ENCODE data around the gene ALS2.
"Not testable (repeated sequence)": the region's sequence is repeated elsewhere in the genome, so short reads cannot be mapped to it uniquely, and the experiment has no call there.

The ALS2 gene

DNA sequence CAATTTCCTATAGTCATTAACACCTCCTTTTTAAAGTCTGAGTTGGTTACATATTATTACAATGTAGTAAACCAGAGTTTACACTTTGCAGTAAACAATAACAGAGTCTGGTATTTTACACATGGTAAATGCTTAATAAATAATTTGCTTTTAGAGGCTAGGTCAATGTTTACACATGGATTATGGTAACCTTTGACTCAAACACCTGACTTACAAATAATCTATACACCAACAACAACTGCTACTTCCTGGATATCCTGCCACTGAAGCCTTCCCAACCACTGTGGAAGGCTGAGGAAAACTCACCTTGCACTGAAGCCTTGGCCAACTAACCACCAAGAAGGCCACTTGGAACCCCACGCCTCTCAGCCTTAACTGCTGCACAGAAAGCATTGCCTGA, 5.4 kb downstream of the ALS2 start:
- no peak for DNase-seq (ENCODE audit: low spot score)
- H3K27ac ChIP-seq, result no peak overlapping the region
- POLR2A ChIA-PET (ENCODE audit: low non-redundant PET), result no interaction called here
- TF ChIP-seq, protein P1, sequence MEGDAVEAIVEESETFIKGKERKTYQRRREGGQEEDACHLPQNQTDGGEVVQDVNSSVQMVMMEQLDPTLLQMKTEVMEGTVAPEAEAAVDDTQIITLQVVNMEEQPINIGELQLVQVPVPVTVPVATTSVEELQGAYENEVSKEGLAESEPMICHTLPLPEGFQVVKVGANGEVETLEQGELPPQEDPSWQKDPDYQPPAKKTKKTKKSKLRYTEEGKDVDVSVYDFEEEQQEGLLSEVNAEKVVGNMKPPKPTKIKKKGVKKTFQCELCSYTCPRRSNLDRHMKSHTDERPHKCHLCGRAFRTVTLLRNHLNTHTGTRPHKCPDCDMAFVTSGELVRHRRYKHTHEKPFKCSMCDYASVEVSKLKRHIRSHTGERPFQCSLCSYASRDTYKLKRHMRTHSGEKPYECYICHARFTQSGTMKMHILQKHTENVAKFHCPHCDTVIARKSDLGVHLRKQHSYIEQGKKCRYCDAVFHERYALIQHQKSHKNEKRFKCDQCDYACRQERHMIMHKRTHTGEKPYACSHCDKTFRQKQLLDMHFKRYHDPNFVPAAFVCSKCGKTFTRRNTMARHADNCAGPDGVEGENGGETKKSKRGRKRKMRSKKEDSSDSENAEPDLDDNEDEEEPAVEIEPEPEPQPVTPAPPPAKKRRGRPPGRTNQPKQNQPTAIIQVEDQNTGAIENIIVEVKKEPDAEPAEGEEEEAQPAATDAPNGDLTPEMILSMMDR (conservative IDR thresholded peaks at IDR 0.05; ENCODE audit: low read depth), result no peak
- CTCF ChIA-PET, result no interaction called here

- no peak for DNase-seq (ENCODE audit: low spot score)
- ChIA-PET POLR2A (ENCODE audit: low non-redundant PET) (no interaction called here), CTCF (no interaction called here)
- H3K27ac ChIP-seq, result no peak overlapping the region
- TF ChIP-seq, protein P1 (conservative IDR thresholded peaks at IDR 0.05; ENCODE audit: low read depth), result no peak
These were observed 6.2 kb downstream of the ALS2 start for GRCh38 chr2:201774546-201774945.

GRCh38 chr2:201773990-201774389, 6.7 kb downstream of the ALS2 start:
- ChIA-PET POLR2A (ENCODE audit: low non-redundant PET) (no interaction called here), CTCF (no interaction called here)
- DNase-seq (ENCODE audit: low spot score), result no peak
- H3K27ac ChIP-seq, result no peak overlapping the region
- TF ChIP-seq, protein P1 (conservative IDR thresholded peaks at IDR 0.05; ENCODE audit: low read depth), result no peak

DNA sequence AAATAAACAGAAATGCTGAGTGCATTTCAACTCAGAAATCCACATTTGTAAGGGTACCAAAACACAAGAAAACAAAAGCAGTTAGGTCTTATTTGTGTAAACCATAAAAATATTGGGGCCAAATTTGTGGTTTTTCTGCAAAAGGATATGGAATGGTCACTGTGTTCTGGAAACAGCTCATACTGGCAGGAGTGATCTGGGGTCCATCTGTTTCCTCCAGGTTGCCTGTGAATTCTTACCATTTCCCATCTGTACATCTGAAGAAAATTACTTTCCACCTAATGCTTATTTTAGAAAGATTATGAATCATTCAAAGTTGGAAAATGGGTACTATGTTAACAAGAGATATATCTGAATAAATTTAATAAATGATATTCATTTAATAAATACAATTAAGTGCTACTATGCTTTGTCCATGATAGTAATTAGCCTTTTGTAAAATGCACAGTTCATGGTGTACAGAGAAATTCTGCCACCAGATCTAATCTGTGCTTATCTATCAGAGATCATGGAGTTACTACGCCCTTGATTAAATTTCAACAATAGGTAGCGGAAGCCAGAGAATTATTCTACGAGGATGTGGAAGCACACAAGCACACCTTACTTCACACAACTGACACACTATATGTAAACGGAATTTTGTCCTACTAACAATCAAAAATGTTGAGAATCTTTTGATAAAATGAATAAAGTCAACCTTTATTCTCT, 10.9 kb downstream of the ALS2 start:
- DNase-seq (ENCODE audit: low spot score), result no peak
- ChIA-PET POLR2A (ENCODE audit: low non-redundant PET) (no interaction called here), CTCF (no interaction called here)
- TF ChIP-seq, protein P1 (conservative IDR thresholded peaks at IDR 0.05; ENCODE audit: low read depth), result no peak
- H3K27ac ChIP-seq, result no peak overlapping the region

DNA sequence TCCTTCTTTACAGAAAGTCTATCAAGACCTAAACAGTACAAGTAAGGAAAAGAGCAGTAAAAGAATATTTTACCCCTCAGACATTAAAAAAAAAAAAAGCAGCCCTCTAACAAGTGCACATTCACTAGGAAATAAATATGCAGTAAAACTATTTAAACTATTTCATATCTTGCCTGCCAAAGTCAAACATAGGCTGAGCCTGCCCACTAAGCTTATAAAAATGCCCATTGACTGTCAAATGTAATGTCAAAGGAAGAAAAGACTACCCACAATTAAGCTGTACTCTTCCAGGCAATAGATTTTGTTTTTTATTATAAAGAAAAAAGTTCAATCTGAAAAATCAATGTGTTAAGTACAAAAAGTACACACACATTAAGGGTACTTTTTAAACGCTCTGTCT, 11.8 kb downstream of the ALS2 start:
- POLR2A ChIA-PET (ENCODE audit: low non-redundant PET), result interaction anchor here (0.7 kb wide), 1 partner anchor 8 kb away, joined by 3 read pairs; no protein-coding TSS in a partner anchor
- H3K27ac ChIP-seq, result no peak overlapping the region
- TF ChIP-seq, protein P1 (conservative IDR thresholded peaks at IDR 0.05; ENCODE audit: low read depth), result no peak
- CTCF ChIA-PET, result no interaction called here
- DNase-seq (ENCODE audit: low spot score), result no peak

DNA sequence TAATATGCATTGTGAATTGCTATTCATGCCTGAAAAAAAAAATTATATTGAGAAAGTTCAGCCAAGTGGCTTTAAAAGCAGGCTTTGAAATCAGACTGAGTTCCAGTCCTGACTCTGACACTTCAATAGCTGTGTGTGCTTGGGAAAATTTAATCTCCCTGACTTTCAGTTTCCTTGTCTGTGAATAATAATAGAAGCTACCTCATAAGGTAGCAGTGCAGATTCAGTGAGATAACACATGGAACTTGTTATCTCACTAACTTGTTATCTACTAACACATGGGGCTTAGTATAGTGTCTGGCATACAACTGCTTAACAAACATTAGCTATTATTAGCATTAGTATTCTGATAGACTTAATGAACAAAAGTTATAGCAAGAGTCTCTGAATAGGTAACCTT, 14.9 kb downstream of the ALS2 start:
- TF ChIP-seq, protein P1 (conservative IDR thresholded peaks at IDR 0.05; ENCODE audit: low read depth), result no peak
- ChIA-PET CTCF (interaction anchor here (0.5 kb wide), 1 partner anchor 838 kb away, joined by 5 read pairs; no protein-coding TSS in a partner anchor), POLR2A (ENCODE audit: low non-redundant PET) (no interaction called here)
- H3K27ac ChIP-seq, result no peak overlapping the region
- no peak for DNase-seq (ENCODE audit: low spot score)

- DNase-seq (ENCODE audit: low spot score); H3K27ac ChIP-seq; POLR2A ChIA-PET (ENCODE audit: low non-redundant PET): not testable (repeated sequence)
- CTCF ChIA-PET, result interaction anchor here (1.1 kb wide), 1 partner anchor 50 kb away, joined by 3 read pairs; no protein-coding TSS in a partner anchor
These were observed 16.3 kb downstream of the ALS2 start for GRCh38 chr2:201764469-201764868.

Data from RWPE1 (cell line).